Heart left ventricle (tissue), 13 donors: ENCODE data around the gene PTTG1IP.

Experiments
- POLR2A ChIP-seq, 2 donors: fragments of 450-650 bp; IDR thresholded peaks; one replicate each; pipeline ENCODE4 v1.6.1; 2017; ENCODE audit warnings: antibody characterized with exemption in 2 of 2, mild to moderate bottlenecking in 2 of 2, moderate library complexity in 2 of 2
- TF ChIP-seq, protein P1 (sequence below), 12 donors: fragments of 200-600 bp; sonication (generic) in 4 of 12; IDR thresholded peaks; one replicate each; pipeline versions ENCODE4 v1.5.0 to v1.8.0; 2018 to 2022; ENCODE audit warnings: antibody characterized with exemption in 12 of 12, mild to moderate bottlenecking in 5 of 12
- donor health status: ischemic (EF 13 %, LVEDD 7.1; RV severe dilation, severe dysfunction).
- donor health status: DM: no; HTN: yes; CAD: no.
- donor health status: DM: no; HTN: no; CAD: no.
- donor health status: ischemic (EF 25% LVEDD 6.9; RV normal size, moderate dysfunction).
- donor health status: ischemic (EF 25% LVEDD 5.7; RV mildly dilated, moderate dysfunction).
- donor health status: ischemic (EF 35%, LVEDD 5.7; RV mildly dilated, moderate dysfunction).
- donor health status: nonischemic (EF 11% LVEDD 7.7; RV severe dilation, severe dysfunction).
- donor health status: DM: yes; HTN: yes; CAD: no.
- donor health status: PGD.
- donor health status: ischemic (EF 29% LVEDD 5.4; RV normal size, mild dysfunction).
- donor health status: nonischemic (EF 23%, LVEDD 6.1; RV moderate dilation, normal function).

DNA sequence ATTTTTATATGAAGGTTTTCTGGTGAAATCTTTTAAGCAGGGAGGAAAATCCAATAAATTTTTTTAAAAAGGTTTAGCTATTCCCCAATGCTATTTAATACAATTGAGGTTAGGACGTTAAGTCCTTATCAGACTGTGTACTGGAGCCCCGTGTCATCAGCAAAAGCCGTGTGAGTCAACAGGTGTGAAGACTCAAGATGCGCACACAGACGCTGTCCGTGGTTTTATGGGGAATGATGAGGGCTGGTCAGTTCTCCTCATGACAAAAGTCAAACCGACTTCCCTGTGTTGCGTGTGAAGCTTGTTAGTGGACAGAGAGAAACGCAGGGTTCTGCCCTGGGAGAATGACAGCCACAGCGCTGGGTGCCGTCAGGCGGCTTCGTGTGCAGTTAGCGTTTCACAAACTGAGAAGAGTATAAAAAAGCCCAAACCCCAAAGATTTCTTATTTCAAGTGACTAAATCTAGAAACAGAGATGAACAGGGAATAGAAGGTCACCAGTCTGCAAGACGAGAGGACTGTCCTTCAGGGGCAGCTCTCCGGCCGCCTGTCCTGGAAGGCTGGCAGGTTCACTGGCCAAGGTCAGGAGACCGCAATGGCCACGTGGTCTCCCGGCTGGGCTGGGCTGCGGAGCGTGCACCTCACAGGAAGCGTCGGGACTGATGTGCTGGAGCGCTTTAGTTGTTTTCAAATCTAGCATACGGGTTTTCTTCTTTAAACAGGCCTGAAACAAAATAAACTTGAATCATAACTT, 22.4 kb downstream of the PTTG1IP start:
- TF ChIP-seq, protein P1, sequence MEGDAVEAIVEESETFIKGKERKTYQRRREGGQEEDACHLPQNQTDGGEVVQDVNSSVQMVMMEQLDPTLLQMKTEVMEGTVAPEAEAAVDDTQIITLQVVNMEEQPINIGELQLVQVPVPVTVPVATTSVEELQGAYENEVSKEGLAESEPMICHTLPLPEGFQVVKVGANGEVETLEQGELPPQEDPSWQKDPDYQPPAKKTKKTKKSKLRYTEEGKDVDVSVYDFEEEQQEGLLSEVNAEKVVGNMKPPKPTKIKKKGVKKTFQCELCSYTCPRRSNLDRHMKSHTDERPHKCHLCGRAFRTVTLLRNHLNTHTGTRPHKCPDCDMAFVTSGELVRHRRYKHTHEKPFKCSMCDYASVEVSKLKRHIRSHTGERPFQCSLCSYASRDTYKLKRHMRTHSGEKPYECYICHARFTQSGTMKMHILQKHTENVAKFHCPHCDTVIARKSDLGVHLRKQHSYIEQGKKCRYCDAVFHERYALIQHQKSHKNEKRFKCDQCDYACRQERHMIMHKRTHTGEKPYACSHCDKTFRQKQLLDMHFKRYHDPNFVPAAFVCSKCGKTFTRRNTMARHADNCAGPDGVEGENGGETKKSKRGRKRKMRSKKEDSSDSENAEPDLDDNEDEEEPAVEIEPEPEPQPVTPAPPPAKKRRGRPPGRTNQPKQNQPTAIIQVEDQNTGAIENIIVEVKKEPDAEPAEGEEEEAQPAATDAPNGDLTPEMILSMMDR (IDR thresholded peaks at IDR 0.05) = no peak
- no peak for TF ChIP-seq POLR2A (IDR thresholded peaks at IDR 0.05)
